Sciatic nerve (tissue), 2 donors: ENCODE measurements around the gene MACROH2A1. TPM values are rescaled to one million over a fixed set of nuclear protein-coding genes. Genes with fewer than 3 reads are reported as not detected.
A peak's percentile ranks its signal among the peaks of the same experiment; 100 is the strongest.

Source experiments
- ATAC-seq: fragments of 200-7000 bp; cut with Tn5 transposase; one replicate; pipeline ENCODE4 v1.9.1; 2020; ENCODE audit warnings: mild to moderate bottlenecking, moderate library complexity
- DNase-seq: peaks from one replicate; pipeline ENCODE4 v3.0.0-alpha.2; 2020; ENCODE audit warnings: low spot score
- intact Hi-C: fragments of 100-400 bp; cut with DNase I; formaldehyde crosslinking; loops from one replicate; pipeline ENCODE4 v1.14.2; 2022
- total RNA-seq: library from RNA; stranded (reverse); fragmentation: NEBNext Ultra II Directional; extraction: Animal tissue kit (Norgen Biotek cat#: 25700); gene quantifications from one replicate; pipeline ENCODE4 v1.2.1, GENCODE V29; 2021
- donor health status: DM: no; HTN: no; CAD: no.
- donor health status: DM: no; HTN: no; CAD: no.

MACROH2A1 gene
- total RNA-seq, 1 donor from 2014 or later, result 129 TPM

GRCh38 chr5:135326296-135327254, 72.5 kb downstream of the MACROH2A1 start:
- peak; percentile 59 for ATAC-seq
- intact Hi-C loops, result no loop called here
- DNase-seq, result no peak

- ATAC-seq (no peak), DNase-seq (no peak)
- intact Hi-C loops, result no loop called here
These were observed 74.0 kb downstream of the MACROH2A1 start for GRCh38 chr5:135324897-135325650.

- DNase-seq (no peak), ATAC-seq (no peak)
- intact Hi-C loops, result no loop called here
These were observed 74.9 kb downstream of the MACROH2A1 start for GRCh38 chr5:135324160-135324559.

- intact Hi-C loops, result no loop called here
- ATAC-seq (no peak), DNase-seq (no peak)
These were observed 75.3 kb downstream of the MACROH2A1 start for GRCh38 chr5:135323701-135324132.

GRCh38 chr5:135323227-135323626, 75.8 kb downstream of the MACROH2A1 start:
- no peak for ATAC-seq
- intact Hi-C loops, result no loop called here
- no peak for DNase-seq

- ATAC-seq, result no peak
- DNase-seq, result no peak
- intact Hi-C loops, result no loop called here
These were observed 76.3 kb downstream of the MACROH2A1 start for GRCh38 chr5:135322744-135323143.

- intact Hi-C loops, result no loop called here
- DNase-seq (no peak), ATAC-seq (no peak)
These were observed 76.8 kb downstream of the MACROH2A1 start for GRCh38 chr5:135322271-135322670.

GRCh38 chr5:135320718-135321484, 78.1 kb downstream of the MACROH2A1 start:
- intact Hi-C loops, result no loop called here
- DNase-seq (no peak), ATAC-seq (no peak)

GRCh38 chr5:135319928-135320606, 79.0 kb downstream of the MACROH2A1 start:
- DNase-seq (no peak), ATAC-seq (no peak)
- intact Hi-C loops, result no loop called here

- intact Hi-C loops, result no loop called here
- DNase-seq, result no peak
- no peak for ATAC-seq
These were observed 79.6 kb downstream of the MACROH2A1 start for GRCh38 chr5:135319458-135319857.

- intact Hi-C loops, result no loop called here
- DNase-seq, result no peak
- no peak for ATAC-seq
These were observed 80.1 kb downstream of the MACROH2A1 start for GRCh38 chr5:135318924-135319323.

GRCh38 chr5:135318037-135318436, 81.0 kb downstream of the MACROH2A1 start:
- intact Hi-C loops, result no loop called here
- DNase-seq (no peak), ATAC-seq (no peak)

GRCh38 chr5:135317286-135317685, 81.7 kb downstream of the MACROH2A1 start:
- no peak for DNase-seq
- no peak for ATAC-seq
- intact Hi-C loops, result no loop called here

- intact Hi-C loops, result no loop called here
- ATAC-seq, result no peak
- DNase-seq, result no peak
These were observed 83.6 kb downstream of the MACROH2A1 start for GRCh38 chr5:135315386-135315785.

- no peak for DNase-seq
- no peak for ATAC-seq
- intact Hi-C loops, result no loop called here
These were observed 85.1 kb downstream of the MACROH2A1 start for GRCh38 chr5:135313946-135314345.

GRCh38 chr5:135313405-135313804, 85.6 kb downstream of the MACROH2A1 start:
- ATAC-seq (no peak), DNase-seq (no peak)
- intact Hi-C loops, result no loop called here

GRCh38 chr5:135312255-135312935, 86.6 kb downstream of the MACROH2A1 start:
- no peak for ATAC-seq
- no peak for DNase-seq
- intact Hi-C loops, result no loop called here

- intact Hi-C loops, result no loop called here
- DNase-seq (no peak), ATAC-seq (no peak)
These were observed 88.6 kb downstream of the MACROH2A1 start for GRCh38 chr5:135310328-135310989.
